ENCODE results near the gene SLC5A6. TPM values are rescaled to one million over a fixed set of nuclear protein-coding genes. Genes with fewer than 3 reads are reported as not detected.
A peak's percentile ranks its signal among the peaks of the same experiment; 100 is the strongest.

Gene SLC5A6
- total RNA-seq, 5 donors from 2014 or later (not counting 1 experiment from before 2014, with no cell fraction given), result 37.5 to 214 (median 43.0) TPM

DNA sequence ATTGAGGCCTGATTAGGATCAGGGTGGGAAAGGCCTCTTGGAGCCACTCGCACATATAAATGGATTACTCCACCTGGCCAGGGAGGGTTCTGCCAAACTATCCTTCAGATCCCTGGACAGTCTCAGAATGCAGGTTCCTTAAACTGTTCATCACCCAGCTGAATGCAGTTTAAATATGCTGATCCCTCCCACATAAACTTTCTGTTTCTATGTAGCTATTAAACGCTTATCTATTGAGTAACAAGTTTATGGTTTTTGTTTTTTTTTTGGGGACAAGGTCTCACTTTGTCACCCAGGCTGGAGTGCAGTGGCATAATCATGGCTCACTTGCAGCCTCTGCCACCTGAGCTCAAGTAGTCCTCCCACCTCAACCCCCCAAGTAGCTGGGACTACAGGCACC lies 7.0 kb upstream of the SLC5A6 start:
- 100% methylated on average over 1 of the region's 2 CpGs for WGBS (ENCODE audit: insufficient coverage)
- ChIA-PET POLR2A (no interaction called here), CTCF (no interaction called here)
- no peak overlapping the region for H3K4me3 ChIP-seq (ENCODE audit: control insufficient read depth in 1 of 2, extremely low read depth in 1 of 2, low read length in 1 of 2)
- no peaks in the 10 kb centered on the region for H3K27me3 ChIP-seq (replicated peaks in 1 of 2; ENCODE audit: control insufficient read depth in 2 of 2, extremely low read depth in 1 of 2, insufficient read depth in 2 of 2, low read length in 1 of 2)
- Mint-ChIP-seq H3K4me1 (peaks cover 28 to 35% (median 33%) of the 10 kb centered on the region in 3 donors), H3K27me3 (no peaks in the 10 kb centered on the region), H3K36me3 (peaks cover 37% of the 10 kb centered on the region), H3K9me3 (no peaks in the 10 kb centered on the region), H3K27ac (no peak overlapping the region), H3K4me3 (peak overlapping the region; percentile 93 to 99 (median 94))
- no peak for ATAC-seq (replicated peaks in 1 of 4)
- peaks cover 6 to 16% of the 10 kb centered on the region in 2 experiments for H3K4me1 ChIP-seq (ENCODE audit: control insufficient read depth in 1 of 2, extremely low read depth in 1 of 2, insufficient read depth in 2 of 2, low read length in 2 of 2)
- peaks cover 0 to 35% of the 10 kb centered on the region in 2 donors for H3K36me3 ChIP-seq (ENCODE audit: control insufficient read depth in 2 of 2, extremely low read depth in 1 of 2, insufficient read depth in 1 of 2, low read length in 1 of 2)
- H3K27ac ChIP-seq (ENCODE audit: low read length), result no peak overlapping the region
- DNase-seq, result no peak
- no peaks in the 10 kb centered on the region for H3K9me3 ChIP-seq

DNA sequence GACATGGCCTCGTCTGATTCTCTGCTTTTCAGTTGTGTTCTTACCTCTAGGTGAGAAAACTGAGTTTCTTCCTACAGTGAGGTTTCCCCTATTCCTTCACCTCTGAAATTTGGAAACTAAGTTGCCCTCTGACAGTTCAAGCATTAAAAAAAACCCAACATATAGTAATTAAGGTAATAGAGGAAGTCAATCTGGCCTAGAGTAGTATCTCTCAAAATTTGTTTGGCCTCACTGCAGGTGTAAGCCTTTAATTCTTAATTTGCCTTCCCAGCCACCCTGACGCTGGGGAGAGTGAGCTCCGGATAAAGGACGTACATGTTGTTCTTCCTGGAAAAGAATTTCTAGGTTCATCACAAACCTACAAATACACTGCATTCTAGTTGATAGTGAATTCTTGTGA lies 6.5 kb upstream of the SLC5A6 start:
- no peaks in the 10 kb centered on the region for H3K9me3 ChIP-seq
- POLR2A ChIA-PET, result no interaction called here
- H3K27me3 ChIP-seq (replicated peaks in 1 of 2; ENCODE audit: control insufficient read depth in 2 of 2, extremely low read depth in 1 of 2, insufficient read depth in 2 of 2, low read length in 1 of 2), result no peaks in the 10 kb centered on the region
- Mint-ChIP-seq H3K4me3 (peak overlapping the region; percentile 93 to 99 (median 94)), H3K9me3 (no peaks in the 10 kb centered on the region), H3K27me3 (no peaks in the 10 kb centered on the region), H3K27ac (peak overlapping the region in 1 of 2 donors; percentile 42), H3K4me1 (peaks cover 33 to 38% (median 34%) of the 10 kb centered on the region in 3 donors), H3K36me3 (peaks cover 37% of the 10 kb centered on the region)
- H3K27ac ChIP-seq (ENCODE audit: low read length), result peak overlapping the region; percentile 62
- CTCF ChIA-PET, result no interaction called here
- H3K36me3 ChIP-seq (ENCODE audit: control insufficient read depth in 2 of 2, extremely low read depth in 1 of 2, insufficient read depth in 1 of 2, low read length in 1 of 2), result peaks cover 0 to 32% of the 10 kb centered on the region in 2 donors
- no peak overlapping the region for H3K4me3 ChIP-seq (ENCODE audit: control insufficient read depth in 1 of 2, extremely low read depth in 1 of 2, low read length in 1 of 2)
- ATAC-seq (replicated peaks in 1 of 4), result no peak
- no CpG with 5 or more reads among the region's 4 CpGs for WGBS (ENCODE audit: insufficient coverage)
- peaks cover 6 to 16% of the 10 kb centered on the region in 2 experiments for H3K4me1 ChIP-seq (ENCODE audit: control insufficient read depth in 1 of 2, extremely low read depth in 1 of 2, insufficient read depth in 2 of 2, low read length in 2 of 2)
- no peak for DNase-seq

DNA sequence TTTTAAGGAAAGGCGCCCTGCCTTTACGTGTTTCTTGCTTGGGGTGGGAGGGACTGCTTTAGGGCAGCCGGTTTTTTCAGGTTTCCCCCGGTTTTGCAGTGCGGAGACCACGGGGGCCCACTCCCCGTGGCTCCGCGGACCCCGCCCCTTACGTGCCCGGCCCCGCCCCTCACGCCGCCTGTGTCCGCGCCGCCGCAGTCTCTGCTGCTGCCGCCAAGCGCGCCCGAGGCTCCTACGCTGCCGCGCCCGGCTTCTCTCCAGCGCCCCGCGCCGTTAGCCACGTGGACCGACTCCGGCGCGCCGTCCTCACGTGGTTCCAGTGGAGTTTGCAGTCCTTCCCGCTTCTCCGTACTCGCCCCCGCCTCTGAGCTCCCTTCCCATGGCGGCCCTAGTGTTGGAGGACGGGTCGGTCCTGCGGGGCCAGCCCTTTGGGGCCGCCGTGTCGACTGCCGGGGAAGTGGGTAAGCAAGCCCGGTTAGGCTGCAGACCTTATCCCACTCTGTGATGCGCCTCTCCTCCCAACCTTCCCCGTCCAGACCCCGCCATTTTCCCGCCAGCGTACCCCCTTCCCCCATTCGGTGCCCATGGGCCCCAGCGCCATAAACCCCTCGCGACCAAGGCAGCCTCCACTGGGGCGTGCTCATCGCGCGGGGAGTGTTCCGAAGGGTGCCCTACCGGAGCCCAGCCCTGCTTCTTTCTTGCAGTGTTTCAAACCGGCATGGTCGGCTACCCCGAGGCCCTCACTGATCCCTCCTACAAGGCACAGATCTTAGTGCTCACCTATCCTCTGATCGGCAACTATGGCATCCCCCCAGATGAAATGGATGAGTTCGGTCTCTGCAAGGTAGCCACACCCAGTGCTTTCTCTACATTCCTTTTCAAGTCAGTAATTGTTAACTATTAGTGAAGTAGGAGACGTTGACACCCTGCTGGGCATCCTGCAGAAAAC lies 5.4 kb upstream of the SLC5A6 start, which contains the start of gene CAD:
CAD (plus strand) TSS at position 197 of the 949 bp plus-strand sequence; CDS start at position 380, 183 bp downstream.
- Histone ChIP-seq H3K27ac (ENCODE audit: low read length) (peak within 1 kb of the TSS; percentile 83), H3K4me1 (ENCODE audit: control insufficient read depth in 1 of 2, extremely low read depth in 1 of 2, insufficient read depth in 2 of 2, low read length in 2 of 2) (peaks cover 12 to 23% of the 10 kb centered on the region in 2 experiments), H3K4me3 (ENCODE audit: control insufficient read depth in 1 of 2, extremely low read depth in 1 of 2, low read length in 1 of 2) (peak within 1 kb of the TSS; percentile 88 to 90), H3K36me3 (ENCODE audit: control insufficient read depth in 2 of 2, extremely low read depth in 1 of 2, insufficient read depth in 1 of 2, low read length in 1 of 2) (peaks cover 0 to 22% of the 10 kb centered on the region in 2 donors), H3K27me3 (replicated peaks in 1 of 2; ENCODE audit: control insufficient read depth in 2 of 2, extremely low read depth in 1 of 2, insufficient read depth in 2 of 2, low read length in 1 of 2) (no peaks in the 10 kb centered on the region), H3K9me3 (no peaks in the 10 kb centered on the region)
- H3K27me3 Mint-ChIP-seq, result no peaks in the 10 kb centered on the region
- H3K36me3 Mint-ChIP-seq, result peaks cover 31% of the 10 kb centered on the region
- H3K4me1 Mint-ChIP-seq, result peaks cover 43 to 48% (median 44%) of the 10 kb centered on the region in 3 donors
- ChIA-PET POLR2A (interaction anchor here in 1 of 2 donors (0.7 kb wide), 1 partner anchor 870 kb away, joined by 3 read pairs; no protein-coding TSS in a partner anchor), CTCF (no interaction called here)
- under 1% methylated on average over 67 of the region's 72 CpGs for WGBS (ENCODE audit: insufficient coverage)
- H3K27ac Mint-ChIP-seq, result peak within 1 kb of the TSS; percentile 82 to 93
- ATAC-seq (replicated peaks in 1 of 4), result peak; percentile 78 to 91 (median 88)
- peak; percentile 66 to 92 (median 80) for DNase-seq
- H3K9me3 Mint-ChIP-seq, result no peaks in the 10 kb centered on the region
- peak within 1 kb of the TSS; percentile 93 to 99 (median 94) for H3K4me3 Mint-ChIP-seq

DNA sequence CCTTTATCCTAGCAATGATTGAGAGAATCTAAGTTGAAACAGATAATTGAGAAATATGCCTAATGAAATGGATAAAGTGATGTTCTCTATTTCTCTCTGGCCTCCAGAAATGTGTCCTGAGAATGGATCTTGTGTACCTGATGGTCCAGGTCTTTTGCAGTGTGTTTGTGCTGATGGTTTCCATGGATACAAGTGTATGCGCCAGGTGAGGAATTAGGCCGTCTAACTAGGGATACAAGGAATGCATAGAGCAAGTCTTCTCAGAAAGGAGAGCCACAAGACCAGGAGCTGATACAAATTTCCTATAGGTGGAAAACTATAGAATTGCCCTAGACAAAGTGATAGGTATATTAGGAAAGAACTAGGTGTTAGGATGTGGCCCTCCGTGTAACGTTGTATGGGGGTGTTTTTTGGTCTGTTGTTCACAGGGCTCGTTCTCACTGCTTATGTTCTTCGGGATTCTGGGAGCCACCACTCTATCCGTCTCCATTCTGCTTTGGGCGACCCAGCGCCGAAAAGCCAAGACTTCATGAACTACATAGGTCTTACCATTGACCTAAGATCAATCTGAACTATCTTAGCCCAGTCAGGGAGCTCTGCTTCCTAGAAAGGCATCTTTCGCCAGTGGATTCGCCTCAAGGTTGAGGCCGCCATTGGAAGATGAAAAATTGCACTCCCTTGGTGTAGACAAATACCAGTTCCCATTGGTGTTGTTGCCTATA lies 4.5 kb upstream of the SLC5A6 start:
- H3K4me3 ChIP-seq (ENCODE audit: control insufficient read depth in 1 of 2, extremely low read depth in 1 of 2, low read length in 1 of 2), result peak overlapping the region in 1 of 2 donors; percentile 90
- peaks cover 25% of the 10 kb centered on the region for H3K36me3 Mint-ChIP-seq
- CTCF ChIA-PET, result no interaction called here
- H3K27ac Mint-ChIP-seq, result peak overlapping the region; percentile 82 to 93
- H3K4me1 Mint-ChIP-seq, result peaks cover 43 to 48% (median 44%) of the 10 kb centered on the region in 3 donors
- peaks cover 12 to 23% of the 10 kb centered on the region in 2 experiments for H3K4me1 ChIP-seq (ENCODE audit: control insufficient read depth in 1 of 2, extremely low read depth in 1 of 2, insufficient read depth in 2 of 2, low read length in 2 of 2)
- H3K27me3 Mint-ChIP-seq, result no peaks in the 10 kb centered on the region
- 100% methylated on average over 4 of the region's 13 CpGs for WGBS (ENCODE audit: insufficient coverage)
- H3K36me3 ChIP-seq (ENCODE audit: control insufficient read depth in 2 of 2, extremely low read depth in 1 of 2, insufficient read depth in 1 of 2, low read length in 1 of 2), result peaks cover 0 to 14% of the 10 kb centered on the region in 2 donors
- no peaks in the 10 kb centered on the region for H3K9me3 ChIP-seq
- DNase-seq (no peak), ATAC-seq (replicated peaks in 1 of 4) (no peak)
- peak overlapping the region; percentile 93 to 99 (median 94) for H3K4me3 Mint-ChIP-seq
- no peaks in the 10 kb centered on the region for H3K27me3 ChIP-seq (replicated peaks in 1 of 2; ENCODE audit: control insufficient read depth in 2 of 2, extremely low read depth in 1 of 2, insufficient read depth in 2 of 2, low read length in 1 of 2)
- POLR2A ChIA-PET, result interaction anchor here in 1 of 2 donors (0.7 kb wide), 1 partner anchor 869 kb away, joined by 3 read pairs; no protein-coding TSS in a partner anchor
- H3K27ac ChIP-seq (ENCODE audit: low read length), result peak overlapping the region; percentile 83
- no peaks in the 10 kb centered on the region for H3K9me3 Mint-ChIP-seq

GRCh38 chr2:27214941-27215340 lies 2.9 kb upstream of the SLC5A6 start:
- no peaks in the 10 kb centered on the region for H3K9me3 Mint-ChIP-seq
- DNase-seq, result no peak
- H3K36me3 ChIP-seq (ENCODE audit: control insufficient read depth in 2 of 2, extremely low read depth in 1 of 2, insufficient read depth in 1 of 2, low read length in 1 of 2), result peaks cover 0 to 9% of the 10 kb centered on the region in 2 donors
- H3K4me3 Mint-ChIP-seq, result no peak overlapping the region
- ChIA-PET CTCF (no interaction called here), POLR2A (no interaction called here)
- peaks cover 12 to 30% of the 10 kb centered on the region in 2 experiments for H3K4me1 ChIP-seq (ENCODE audit: control insufficient read depth in 1 of 2, extremely low read depth in 1 of 2, insufficient read depth in 2 of 2, low read length in 2 of 2)
- no peaks in the 10 kb centered on the region for H3K9me3 ChIP-seq
- H3K27ac ChIP-seq (ENCODE audit: low read length), result no peak overlapping the region
- no CpG with 5 or more reads among the region's 3 CpGs for WGBS (ENCODE audit: insufficient coverage)
- no peak overlapping the region for H3K4me3 ChIP-seq (ENCODE audit: control insufficient read depth in 1 of 2, extremely low read depth in 1 of 2, low read length in 1 of 2)
- H3K4me1 Mint-ChIP-seq, result peaks cover 43 to 51% (median 46%) of the 10 kb centered on the region in 3 donors
- no peaks in the 10 kb centered on the region for H3K27me3 Mint-ChIP-seq
- H3K27me3 ChIP-seq (replicated peaks in 1 of 2; ENCODE audit: control insufficient read depth in 2 of 2, extremely low read depth in 1 of 2, insufficient read depth in 2 of 2, low read length in 1 of 2), result no peaks in the 10 kb centered on the region
- H3K36me3 Mint-ChIP-seq, result peaks cover 13% of the 10 kb centered on the region
- no peak for ATAC-seq (replicated peaks in 1 of 4)
- H3K27ac Mint-ChIP-seq, result peak overlapping the region in 1 of 2 donors; percentile 34

Data from T-cell (primary cell).